ENCODE measurements around the gene STRIP1.
"Not testable (repeated sequence)": the region's sequence is repeated elsewhere in the genome, so short reads cannot be mapped to it uniquely, and the experiment has no call there.

The STRIP1 gene

DNA sequence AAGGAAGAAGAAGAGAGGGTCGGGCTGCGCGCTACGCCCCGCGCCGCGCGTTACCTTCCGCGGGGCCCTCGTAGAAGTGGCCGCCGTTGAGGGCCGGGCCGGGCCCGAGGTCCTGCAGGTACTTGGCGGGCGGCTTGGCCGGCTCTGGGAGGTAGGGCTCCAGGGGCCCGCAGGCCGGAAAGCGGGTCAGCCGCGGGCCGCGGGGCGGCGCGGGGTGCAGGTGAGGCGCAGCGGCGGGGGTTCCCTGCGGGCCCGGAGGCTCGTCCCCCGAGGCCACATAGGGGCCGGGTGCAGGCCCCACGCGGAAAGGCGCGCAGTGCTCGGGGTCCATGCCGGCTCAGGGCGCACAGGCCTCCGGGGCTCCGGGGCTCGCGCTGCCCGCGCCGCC is 35.9 kb downstream of the STRIP1 start:
- DNase-seq = no peak

DNA sequence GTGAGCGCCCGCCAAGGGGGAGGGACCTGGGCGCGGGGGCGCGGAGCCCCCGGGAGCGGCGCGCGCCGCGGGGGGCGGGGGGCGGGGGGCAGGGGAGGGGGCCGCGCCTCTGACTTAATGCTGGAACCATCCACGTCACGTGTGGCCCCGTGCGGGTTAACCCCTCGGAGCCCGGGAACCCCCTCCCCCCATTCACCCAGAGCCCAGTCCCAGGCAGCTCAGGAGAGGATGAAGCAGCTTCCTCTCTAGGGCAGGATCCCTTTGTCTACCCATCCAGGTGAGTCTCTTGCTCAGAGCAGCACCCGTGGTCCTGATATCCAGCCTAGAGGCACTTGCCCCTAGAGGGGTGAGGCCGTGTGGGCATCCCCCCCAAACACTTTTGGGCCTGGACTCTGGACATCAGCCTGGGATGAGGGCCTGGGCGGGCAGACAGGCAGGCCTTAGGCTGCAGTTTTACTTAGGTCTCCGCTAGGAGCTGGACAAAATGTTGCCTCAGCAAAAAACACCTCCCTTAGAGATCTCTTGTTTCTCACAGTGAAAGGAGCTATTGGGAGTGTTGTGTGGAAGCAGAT is 36.3 kb downstream of the STRIP1 start, which contains the start of gene ALX3:
Gene ALX3, minus strand, starts transcription at position 2 of the 572 bp plus-strand sequence. CDS start 60 bp downstream, outside the sequence.
- DNase-seq = no peak

- no peak for DNase-seq
Measured at GRCh38 chr1:110074166-110074565, 39.7 kb downstream of the STRIP1 start.

- DNase-seq = no peak
Measured at GRCh38 chr1:110076789-110077500, 42.5 kb downstream of the STRIP1 start.

DNA sequence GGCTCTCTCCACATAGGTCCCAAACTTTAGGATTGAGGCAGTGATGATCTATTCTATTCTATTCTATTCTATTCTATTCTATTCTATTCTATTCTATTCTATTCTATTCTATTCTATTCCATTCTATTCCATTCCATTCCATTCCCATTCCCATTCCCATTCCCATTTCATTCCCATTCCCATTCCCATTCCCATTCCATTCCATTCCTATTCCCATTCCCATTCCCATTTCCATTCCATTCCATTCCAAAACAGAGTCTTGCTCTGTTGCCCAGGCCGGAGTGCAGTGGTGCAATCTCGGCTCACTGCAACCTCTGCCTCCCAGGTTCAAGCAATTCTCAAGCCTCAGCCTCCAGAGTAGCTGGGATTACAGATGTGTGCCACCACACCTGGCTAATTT is 45.6 kb downstream of the STRIP1 start:
- DNase-seq = not testable (repeated sequence)

- DNase-seq = no peak
Measured at GRCh38 chr1:110081061-110081460, 46.6 kb downstream of the STRIP1 start.

GRCh38 chr1:110082477-110082876 is 48.1 kb downstream of the STRIP1 start:
- DNase-seq = no peak

DNA sequence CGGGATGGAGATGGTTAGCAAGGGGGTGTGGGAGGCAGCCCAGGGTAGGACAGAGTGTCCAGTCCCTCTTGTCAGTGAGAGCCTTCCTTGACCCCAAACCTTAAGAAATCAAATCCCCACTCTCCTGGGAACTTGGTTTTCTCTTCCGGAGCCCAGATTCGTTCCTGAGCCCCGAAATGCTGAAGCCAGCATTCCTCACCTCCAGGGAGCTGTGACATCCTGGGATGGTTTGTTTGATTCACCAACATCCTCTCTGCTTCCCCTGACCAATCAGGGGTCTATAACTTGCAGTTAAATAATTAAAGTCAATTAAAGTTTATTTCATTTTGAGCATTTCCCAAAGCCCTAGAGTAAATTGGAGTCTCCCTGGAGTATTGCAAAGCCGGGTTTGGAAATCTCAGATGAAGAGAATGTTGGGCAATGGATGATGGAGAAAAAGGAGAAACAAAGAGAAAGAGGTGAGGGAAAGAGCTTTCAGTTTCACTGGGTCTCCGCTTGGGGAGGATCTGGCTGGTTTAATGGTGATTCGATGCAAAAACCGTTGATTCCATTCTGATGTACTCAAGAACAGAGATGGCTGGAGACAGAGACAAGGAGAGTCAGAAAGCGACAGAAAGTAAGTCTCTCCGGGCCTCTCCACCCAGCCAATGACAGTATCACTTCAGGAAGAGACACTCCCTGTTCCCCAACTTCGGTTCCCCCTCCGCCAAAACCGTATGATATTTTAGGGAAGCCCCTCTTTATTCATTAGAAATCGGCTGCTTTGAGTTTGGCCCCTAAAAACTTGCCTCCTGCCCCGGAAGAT is 48.8 kb downstream of the STRIP1 start:
- no peak for DNase-seq

GRCh38 chr1:110083866-110084226 is 49.4 kb downstream of the STRIP1 start:
- no peak for DNase-seq

DNA sequence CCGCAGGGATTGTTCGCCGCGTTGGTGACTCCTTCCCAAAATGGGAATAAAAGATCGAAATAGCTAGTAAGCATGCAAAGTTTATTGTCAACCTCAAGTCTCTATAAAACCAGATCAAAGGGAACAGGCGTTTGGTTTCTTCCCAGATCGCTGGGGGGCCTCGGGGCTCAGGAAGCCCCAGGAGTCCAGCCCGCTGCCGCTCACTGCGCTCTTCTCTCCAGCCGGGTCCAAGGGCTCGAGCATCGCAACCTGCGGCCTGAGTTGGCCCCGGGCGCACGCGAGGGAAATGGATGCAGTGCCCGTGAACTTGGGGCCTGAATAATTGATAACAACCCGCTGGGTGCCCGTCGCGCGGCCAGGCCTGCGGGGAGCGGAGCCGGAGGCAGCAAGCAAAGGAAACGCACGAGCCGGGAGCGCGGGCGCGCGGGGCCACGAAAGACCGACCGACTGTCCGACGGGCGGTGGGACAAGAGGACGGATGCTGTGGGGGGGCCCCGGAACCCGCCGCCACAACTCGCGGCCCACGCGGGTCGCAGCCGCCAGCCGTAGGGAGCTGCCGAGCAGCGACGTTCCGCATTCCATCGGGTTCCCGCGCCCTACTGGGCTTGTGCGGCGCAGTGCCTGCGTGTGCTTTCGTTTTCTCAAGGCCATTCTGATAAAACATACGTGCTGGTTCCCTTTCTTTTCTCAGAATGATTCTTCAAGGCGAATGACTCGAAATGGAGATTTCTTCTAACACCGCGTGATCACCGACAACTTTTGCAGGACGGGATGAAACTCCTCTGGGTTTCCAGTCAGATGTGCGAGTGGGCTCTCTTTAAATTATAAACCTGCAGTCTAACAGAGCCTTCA is 50.0 kb downstream of the STRIP1 start:
- peak; percentile 53 for DNase-seq

GRCh38 chr1:110085671-110086070 is 51.2 kb downstream of the STRIP1 start:
- no peak for DNase-seq

DNA sequence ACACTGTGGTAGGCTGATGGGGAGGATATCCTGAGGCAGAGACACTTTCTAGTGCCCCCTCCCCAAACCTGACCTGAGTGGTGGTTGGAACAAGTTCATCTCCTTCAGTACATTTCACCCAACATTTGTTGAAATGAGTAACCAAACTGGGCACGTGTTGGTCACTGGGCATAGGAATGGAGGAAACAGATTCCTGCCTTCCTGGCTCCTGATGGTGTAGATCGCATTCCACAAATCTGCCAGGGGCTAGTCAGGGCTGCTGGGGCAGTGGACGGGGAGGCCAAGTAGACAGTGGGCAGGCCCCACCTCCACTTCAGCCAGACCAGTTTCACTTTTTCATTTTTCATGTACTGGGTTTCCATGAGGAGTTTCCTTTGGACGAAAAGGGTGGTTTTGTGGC is 52.5 kb downstream of the STRIP1 start:
- DNase-seq = no peak

DNA sequence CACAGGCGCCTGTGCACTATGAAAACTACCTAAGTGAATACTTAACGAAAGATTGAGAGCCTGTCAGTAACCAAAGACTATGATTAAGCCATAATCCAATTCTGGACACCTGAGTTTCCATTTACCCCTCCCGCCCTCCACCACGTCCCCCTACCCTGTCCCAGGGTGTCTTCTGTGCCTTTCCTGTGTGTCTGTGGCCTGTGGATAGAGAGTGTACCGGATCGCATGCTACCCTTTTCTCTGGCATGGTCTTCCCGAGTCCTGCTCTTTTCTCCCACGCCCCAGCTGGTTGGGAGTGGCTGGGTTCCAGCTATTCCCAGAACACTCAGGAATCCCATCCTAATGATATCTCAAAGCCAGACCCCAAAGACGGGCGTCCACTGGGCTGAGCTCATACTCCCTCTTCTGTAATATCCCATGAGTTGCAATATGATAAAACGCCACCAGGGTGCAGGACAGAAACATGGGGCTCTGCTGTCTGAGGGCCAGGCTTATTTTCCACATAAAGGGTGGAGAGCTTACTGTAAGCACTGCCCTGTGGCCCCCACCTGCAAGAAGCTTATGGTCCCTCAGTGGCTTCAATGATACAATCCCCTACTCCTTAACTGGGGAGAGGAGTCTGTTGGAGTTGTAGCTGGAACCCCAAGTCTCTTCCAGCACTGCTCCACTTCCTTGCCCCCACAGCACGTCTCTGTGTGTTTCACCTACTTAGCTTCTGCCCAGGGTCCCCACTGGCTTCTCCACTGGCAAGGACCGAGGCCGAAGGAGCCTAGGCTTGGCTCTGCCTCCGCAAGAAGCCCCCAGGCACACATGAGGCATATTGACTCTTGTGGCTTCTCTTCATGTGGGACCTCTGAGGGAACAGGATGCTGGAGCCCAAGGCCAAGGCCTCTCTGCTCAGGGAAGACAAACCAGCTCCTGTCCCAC is 53.7 kb downstream of the STRIP1 start:
- no peak for DNase-seq

DNA sequence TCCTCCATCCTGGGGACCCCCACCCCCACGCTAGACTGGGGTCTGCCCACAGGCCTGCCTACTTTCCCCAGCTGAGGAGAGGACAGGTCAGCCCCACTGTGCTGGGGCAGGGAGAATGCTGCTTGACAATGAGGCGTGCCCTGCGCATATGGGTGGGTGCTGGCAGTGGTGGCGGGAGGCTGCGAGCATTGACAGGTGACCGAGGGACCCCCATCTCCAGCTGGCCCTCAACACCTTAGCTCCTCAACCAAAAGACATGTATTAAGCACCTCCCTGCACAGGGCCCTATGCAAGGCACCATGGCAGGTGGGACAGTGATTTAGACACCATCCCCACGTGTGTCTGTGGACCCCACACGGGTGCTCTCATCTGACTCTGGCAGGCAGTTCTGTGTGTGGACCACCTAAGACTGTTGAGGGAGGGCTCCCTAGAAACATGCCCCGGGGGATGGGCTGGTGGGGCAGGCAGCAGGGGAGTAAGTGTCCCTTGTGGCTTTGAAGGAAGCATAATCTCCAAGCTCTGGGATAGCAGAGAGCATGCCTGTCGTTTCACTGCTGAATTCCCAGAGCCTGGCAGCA is 54.4 kb downstream of the STRIP1 start:
- DNase-seq = no peak

DNA sequence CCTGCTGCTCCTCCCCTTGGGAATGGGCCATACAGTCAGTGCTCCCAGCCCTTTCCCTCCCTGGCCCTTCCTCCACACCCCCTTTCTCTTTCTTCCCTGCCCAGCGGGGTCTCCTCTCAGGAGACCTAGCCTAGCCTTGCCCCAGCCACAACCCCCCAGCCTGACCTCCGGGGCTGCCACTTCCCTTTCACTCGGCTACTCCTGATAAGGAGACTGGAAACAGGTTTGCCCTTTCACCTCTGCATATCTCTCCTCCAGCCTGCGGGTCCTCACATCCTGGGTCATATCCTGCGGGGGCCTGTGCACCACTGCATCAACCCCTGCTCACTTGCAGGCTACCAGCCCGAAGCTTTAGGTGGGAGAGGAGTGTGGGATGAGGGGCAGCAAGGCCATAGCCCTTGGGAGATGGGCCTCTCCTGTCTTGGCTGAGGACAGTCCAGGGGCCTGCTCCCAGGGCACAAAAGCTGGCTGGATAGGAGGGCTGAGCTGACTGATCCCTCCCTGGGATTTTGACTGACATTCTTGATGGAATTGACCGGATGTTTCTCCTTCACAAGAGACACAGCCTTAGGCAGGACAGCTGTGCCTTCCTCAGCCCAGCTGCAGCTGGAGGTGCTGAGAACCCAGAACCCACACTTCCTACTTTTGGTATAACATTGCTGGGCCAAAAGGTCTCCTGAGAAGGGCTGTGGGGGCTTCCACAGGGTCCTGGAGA is 55.3 kb downstream of the STRIP1 start:
- no peak for DNase-seq

DNA sequence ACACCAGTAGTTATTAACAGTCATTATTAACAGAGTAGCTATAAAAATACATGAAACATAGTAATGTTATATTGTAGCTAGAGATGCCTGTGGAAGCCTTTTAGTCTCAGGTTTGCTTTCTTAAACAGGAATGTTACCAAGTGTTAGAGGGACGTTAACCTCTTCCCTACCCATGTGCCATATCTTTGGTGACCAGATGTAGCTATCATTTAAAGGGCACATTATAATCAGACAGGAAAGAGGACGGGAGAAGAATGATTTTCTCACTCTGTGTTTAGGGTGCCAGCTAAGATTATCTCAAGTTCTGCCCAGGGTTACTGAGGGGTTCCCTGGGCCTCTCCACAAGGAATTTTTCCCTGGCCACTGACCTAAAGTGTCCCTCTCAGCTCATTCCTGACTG is 57.0 kb downstream of the STRIP1 start:
- DNase-seq = no peak

DNA sequence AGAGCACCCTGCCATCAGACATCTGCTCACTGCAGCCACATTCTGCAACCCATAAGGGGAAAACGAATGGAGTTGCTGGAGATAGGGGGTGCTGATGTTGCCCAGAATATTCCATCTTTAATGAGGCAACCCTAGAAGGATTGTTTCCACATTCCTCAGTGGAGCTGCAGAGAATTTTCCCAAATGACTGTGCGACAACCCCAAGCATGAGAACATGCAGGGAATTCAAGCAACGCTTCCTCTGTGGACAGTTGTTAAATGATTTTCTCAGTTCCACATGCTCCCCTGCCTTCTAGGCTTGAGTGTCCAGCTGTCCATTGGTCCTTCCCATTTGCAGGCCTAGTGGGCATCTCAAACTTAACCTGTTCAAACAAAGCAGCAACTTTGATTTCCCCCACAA is 57.4 kb downstream of the STRIP1 start:
- no peak for DNase-seq

DNA sequence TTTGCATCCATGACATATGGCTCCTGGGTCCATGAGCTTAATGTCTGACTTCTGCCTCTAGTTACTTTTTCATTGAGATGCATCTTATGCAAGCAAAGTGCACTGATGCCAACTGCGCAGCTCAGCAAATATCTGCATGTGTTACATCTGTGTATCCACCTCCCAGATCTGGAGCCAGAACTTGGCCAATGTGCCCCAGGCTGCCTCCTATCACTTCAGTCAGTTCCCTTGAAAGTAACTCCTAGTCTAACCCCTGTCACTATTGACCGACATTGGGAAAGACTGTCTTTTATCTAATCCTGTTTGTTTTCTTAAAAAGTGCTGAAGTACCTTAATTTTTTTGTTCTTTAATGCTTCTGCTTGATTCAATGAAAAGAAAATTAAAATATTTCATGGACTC is 58.6 kb downstream of the STRIP1 start:
- DNase-seq = no peak

DNA sequence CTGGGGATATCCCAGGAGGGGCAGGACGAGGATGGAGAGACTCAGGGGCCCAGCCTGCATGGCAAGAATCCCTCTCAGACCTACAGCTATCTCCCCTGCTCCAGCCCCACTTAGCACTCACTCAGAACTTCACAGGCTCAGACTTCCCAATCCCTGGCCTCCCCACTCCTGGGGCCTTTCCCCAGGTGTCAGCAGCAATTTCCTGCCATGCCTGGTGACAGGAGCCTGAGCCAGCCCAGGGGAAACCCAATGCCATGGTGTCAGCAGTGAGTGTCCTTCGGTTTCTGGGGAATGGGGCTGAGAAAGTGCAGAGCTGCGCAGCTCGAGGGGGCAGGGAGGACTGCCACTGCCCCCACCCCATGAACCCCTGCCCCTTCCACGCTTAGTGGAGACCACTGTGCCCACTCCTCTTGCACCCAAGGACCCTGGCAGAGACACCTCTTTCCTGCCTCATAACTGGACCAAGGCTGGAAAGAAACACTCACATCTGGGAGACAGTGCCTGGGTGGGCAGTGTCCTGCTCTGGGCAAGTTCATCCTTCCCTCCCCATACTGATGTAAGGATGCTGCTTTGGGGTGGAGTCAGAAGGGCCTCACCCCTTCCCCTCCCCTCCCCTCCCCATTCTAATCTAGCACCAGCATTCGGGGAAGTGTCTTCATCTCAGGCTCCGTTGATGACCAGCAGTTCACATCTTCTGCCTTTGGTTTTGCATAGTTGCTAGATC is 60.7 kb downstream of the STRIP1 start:
- DNase-seq = no peak

Measured in left hindlimb (tissue), 1 donor.